Upper lobe of right lung (tissue), 1 donor: Measurements from ENCODE around the gene UGCG. TPM values are rescaled to one million over a fixed set of nuclear protein-coding genes. Genes with fewer than 3 reads are reported as not detected.
"Not testable (repeated sequence)": the region's sequence is repeated elsewhere in the genome, so short reads cannot be mapped to it uniquely, and the experiment has no call there.

Source experiments
- ATAC-seq: fragments of 200-7000 bp; cut with Tn5 transposase; one replicate; pipeline ENCODE4 v1.9.1; 2020; ENCODE audit warnings: mild to moderate bottlenecking, moderate library complexity
- DNase-seq: peaks from one replicate; pipeline ENCODE4 v3.0.0-alpha.2; 2020
- H3K27ac ChIP-seq: fragments of 200-600 bp; one replicate; pipeline ENCODE4 v1.8.0; 2022
- H3K27me3 ChIP-seq: fragments of 200-600 bp; one replicate; pipeline ENCODE4 v1.8.0; 2022; ENCODE audit warnings: mild to moderate bottlenecking
- H3K36me3 ChIP-seq: fragments of 200-600 bp; one replicate; pipeline ENCODE4 v1.8.0; 2022
- H3K4me1 ChIP-seq: fragments of 200-600 bp; one replicate; pipeline ENCODE4 v1.8.0; 2022
- H3K4me3 ChIP-seq: fragments of 200-600 bp; one replicate; pipeline ENCODE4 v1.8.0; 2022; ENCODE audit warnings: mild to moderate bottlenecking
- H3K9me3 ChIP-seq: fragments of 200-600 bp; one replicate; pipeline ENCODE4 v1.8.0; 2022
- CTCF ChIP-seq: fragments of 200-600 bp; IDR thresholded peaks from one replicate; pipeline ENCODE4 v1.8.0; 2022; ENCODE audit warnings: antibody characterized with exemption
- intact Hi-C: fragments of 100-400 bp; cut with DNase I; formaldehyde crosslinking; loops from one replicate; pipeline ENCODE4 v1.11.0; 2022
- total RNA-seq: library from RNA; stranded (reverse); fragmentation: NEBNext Ultra II Directional; extraction: Animal tissue kit (Norgen Biotek cat#: 25700); gene quantifications from one replicate; pipeline ENCODE4 v1.2.1, GENCODE V29; 2021
- donor health status: DM: no; HTN: yes; CAD: no; lungs with severe emphysema.

The UGCG gene
- total RNA-seq, 1 donor from 2014 or later: 50.7 TPM

DNA sequence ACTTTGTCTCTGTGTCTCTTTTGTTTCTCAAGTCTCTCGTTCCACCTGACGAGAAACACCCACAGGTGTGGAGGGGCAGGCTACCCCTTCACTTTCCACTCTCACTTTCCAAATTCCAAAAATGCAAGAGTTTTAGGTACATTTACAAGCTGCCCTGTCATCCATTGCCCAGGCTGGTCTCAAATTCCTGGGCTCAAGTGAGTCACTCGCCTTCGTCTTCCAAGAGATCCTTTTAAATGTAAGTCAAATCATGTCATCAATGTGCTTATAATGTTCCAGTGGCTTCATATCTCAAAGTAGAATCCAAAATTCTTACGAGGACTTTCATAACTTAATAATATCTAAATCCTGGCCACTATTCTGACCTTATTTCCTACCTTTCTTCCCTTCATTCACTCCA lies 20.4 kb upstream of the UGCG start:
- Histone ChIP-seq H3K4me1 (no peaks in the 10 kb centered on the region), H3K36me3 (no peaks in the 10 kb centered on the region), H3K9me3 (peaks cover 3% of the 10 kb centered on the region), H3K27me3 (no peaks in the 10 kb centered on the region), H3K27ac (no peak overlapping the region), H3K4me3 (no peak overlapping the region)
- ATAC-seq: no peak
- DNase-seq: no peak
- no peak for TF ChIP-seq CTCF
- intact Hi-C loops: no loop called here

GRCh38 chr9:111877420-111877819 lies 19.2 kb upstream of the UGCG start:
- ATAC-seq: no peak
- no peak overlapping the region for H3K27ac ChIP-seq

DNA sequence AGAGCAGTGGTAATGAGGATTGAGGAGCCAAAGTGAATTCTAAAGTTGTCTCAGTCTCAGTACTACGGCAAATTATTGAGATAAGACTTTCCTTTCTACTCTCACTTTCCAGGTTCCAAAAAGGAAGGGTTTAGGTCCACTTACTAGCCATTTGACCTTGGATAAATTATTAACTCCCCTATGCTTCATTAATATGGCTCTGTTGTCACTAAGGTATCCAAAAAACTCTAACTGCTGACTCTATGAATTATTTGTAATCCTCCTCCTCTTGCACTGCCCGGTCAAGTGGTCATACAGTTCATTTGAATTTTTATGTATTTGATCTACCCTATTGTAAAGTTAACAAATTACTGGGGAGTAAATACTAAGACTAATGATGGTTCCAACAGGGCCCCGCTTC lies 17.7 kb upstream of the UGCG start:
- TF ChIP-seq CTCF: no peak
- H3K4me1 ChIP-seq: no peaks in the 10 kb centered on the region
- no peaks in the 10 kb centered on the region for H3K36me3 ChIP-seq
- ATAC-seq: no peak
- H3K27ac ChIP-seq: no peak overlapping the region
- no peak for DNase-seq
- no peak overlapping the region for H3K4me3 ChIP-seq
- intact Hi-C loops: no loop called here
- no peaks in the 10 kb centered on the region for H3K27me3 ChIP-seq
- peaks cover 5% of the 10 kb centered on the region for H3K9me3 ChIP-seq

More at GRCh38 chr9:111877420-111877819, 19.2 kb upstream of the UGCG start:
- peaks cover 5% of the 10 kb centered on the region for H3K9me3 ChIP-seq
- DNase-seq: no peak
- H3K36me3 ChIP-seq: no peaks in the 10 kb centered on the region
- TF ChIP-seq CTCF: no peak
- intact Hi-C loops: no loop called here
- H3K4me3 ChIP-seq: no peak overlapping the region
- H3K27me3 ChIP-seq: no peaks in the 10 kb centered on the region
- no peaks in the 10 kb centered on the region for H3K4me1 ChIP-seq

GRCh38 chr9:111886983-111887718 lies 9.5 kb upstream of the UGCG start:
- Histone ChIP-seq H3K27me3 (no peaks in the 10 kb centered on the region), H3K4me1 (no peaks in the 10 kb centered on the region), H3K27ac (no peak overlapping the region), H3K36me3 (no peaks in the 10 kb centered on the region), H3K9me3 (no peaks in the 10 kb centered on the region), H3K4me3 (no peak overlapping the region)
- intact Hi-C loops: no loop called here
- TF ChIP-seq CTCF: no peak
- ATAC-seq (no peak), DNase-seq (no peak)

- ATAC-seq (no peak), DNase-seq (no peak)
- intact Hi-C loops: no loop called here
- Histone ChIP-seq H3K9me3 (no peaks in the 10 kb centered on the region), H3K27me3 (no peaks in the 10 kb centered on the region), H3K36me3 (no peaks in the 10 kb centered on the region), H3K4me3 (no peak overlapping the region), H3K4me1 (no peaks in the 10 kb centered on the region), H3K27ac (no peak overlapping the region)
- TF ChIP-seq CTCF: no peak
These were observed 6.3 kb upstream of the UGCG start for GRCh38 chr9:111890334-111890733.

DNA sequence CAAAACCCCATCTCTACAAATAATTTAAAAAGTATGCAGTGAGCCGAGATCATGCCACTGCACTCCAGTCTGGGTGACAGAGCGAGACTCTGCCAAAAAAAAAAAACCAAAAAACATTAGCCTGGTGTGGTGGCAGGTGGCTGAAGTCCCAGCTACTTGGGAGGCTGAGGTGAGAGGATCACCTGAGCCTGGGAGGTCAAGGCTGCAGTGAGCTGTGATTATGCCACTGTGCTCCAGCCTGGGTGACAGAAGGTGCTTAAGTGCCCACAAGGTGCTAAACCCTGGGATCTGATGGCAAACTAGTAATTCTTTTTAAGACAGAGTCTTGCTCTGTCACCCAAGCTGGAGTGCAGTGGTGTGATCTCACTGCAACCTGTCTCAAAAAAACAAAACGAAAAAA lies 5.7 kb upstream of the UGCG start:
- H3K27ac ChIP-seq, intact Hi-C loops: not testable (repeated sequence)

More for the DNA sequence above, 5.7 kb upstream of the UGCG start:
- not testable (repeated sequence) for H3K9me3 ChIP-seq, ATAC-seq, H3K4me3 ChIP-seq, DNase-seq, H3K27me3 ChIP-seq, H3K4me1 ChIP-seq, H3K36me3 ChIP-seq
